GM12891 (cell line): ENCODE measurements around the gene IFT20.

Source experiments
- POLR2A ChIP-seq: IDR thresholded peaks from 2 replicates; pipeline ENCODE4 v1.6.1; 2011; ENCODE audit warnings: low read depth, low read length, control low read depth
- POLR2AphosphoS5 ChIP-seq: IDR thresholded peaks from 2 replicates; pipeline ENCODE4 v1.6.1; 2011; ENCODE audit warnings: low read depth, low read length, control low read depth
- TAF1 ChIP-seq: IDR thresholded peaks from 2 replicates; pipeline ENCODE4 v1.6.1; 2011; ENCODE audit warnings: low read depth, low read length, control low read depth

- no peak for TF ChIP-seq POLR2AphosphoS5
- no peak for TF ChIP-seq POLR2A
- no peak for TF ChIP-seq TAF1
Measured at GRCh38 chr17:28344435-28344901, 9.2 kb upstream of the IFT20 start.
